ENCODE measurements around the gene SLC33A1. TPM values are rescaled to one million over a fixed set of nuclear protein-coding genes. Genes with fewer than 3 reads are reported as not detected.

SLC33A1 gene
- total and polyA plus RNA-seq, 10 of the 15 experiments (the other 5 are each of a cell fraction or from before 2014, with no cell fraction given) = 6.4 to 25.2 (median 19.8) TPM

DNA sequence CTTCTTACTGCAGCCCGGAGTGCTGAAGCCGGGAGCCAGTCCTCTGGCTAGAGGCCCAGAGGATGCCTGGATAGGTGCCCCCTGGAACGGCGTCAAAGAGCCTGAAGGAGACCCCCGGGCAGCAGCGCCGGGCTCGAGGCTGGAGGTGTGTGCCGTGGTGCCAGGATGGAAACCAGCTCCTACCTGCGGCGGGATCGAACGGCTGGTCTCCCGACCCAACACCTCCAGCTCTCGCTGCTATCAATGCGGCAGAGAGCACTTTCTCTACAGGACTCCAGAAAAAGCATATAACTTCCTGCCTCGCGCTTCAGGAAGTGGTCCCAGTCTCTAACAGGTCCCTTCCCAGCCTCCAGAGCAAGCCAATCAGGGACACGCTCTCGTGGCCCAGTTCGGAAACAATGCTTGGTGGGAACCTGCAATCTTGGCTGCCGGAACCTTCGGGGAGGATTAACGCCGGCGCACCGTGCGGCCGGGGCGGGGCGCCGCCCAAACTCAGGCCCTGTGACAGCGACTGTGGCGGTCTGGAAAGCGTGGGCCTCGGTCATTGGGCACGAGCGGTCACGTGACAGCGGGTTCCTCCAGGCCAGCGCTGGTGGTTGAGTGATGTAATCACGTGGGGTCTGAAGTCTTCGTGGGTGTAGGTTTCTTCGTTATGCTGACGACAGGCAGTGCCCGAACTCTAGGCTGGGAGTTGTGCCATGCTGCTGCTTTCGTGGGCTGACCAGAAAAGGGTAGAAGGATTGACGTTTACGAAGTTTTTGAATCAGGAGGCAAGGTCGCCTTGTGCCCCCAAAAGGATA is at the start of gene SLC33A1 (continued):
- TF ChIP-seq, protein P1, sequence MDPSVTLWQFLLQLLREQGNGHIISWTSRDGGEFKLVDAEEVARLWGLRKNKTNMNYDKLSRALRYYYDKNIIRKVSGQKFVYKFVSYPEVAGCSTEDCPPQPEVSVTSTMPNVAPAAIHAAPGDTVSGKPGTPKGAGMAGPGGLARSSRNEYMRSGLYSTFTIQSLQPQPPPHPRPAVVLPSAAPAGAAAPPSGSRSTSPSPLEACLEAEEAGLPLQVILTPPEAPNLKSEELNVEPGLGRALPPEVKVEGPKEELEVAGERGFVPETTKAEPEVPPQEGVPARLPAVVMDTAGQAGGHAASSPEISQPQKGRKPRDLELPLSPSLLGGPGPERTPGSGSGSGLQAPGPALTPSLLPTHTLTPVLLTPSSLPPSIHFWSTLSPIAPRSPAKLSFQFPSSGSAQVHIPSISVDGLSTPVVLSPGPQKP (IDR thresholded peaks at IDR 0.05; ENCODE audit: low read depth, low read length) = peak; percentile 96
- TF ChIP-seq RB1 (IDR thresholded peaks at IDR 0.05; ENCODE audit: borderline replicate concordance) = peak; percentile 89; the same call in 1 of the 2 replicates
- peak; percentile 99; the same call in 1 of the 2 replicates for TF ChIP-seq WRNIP1 (IDR thresholded peaks at IDR 0.05; ENCODE audit: borderline replicate concordance, low read depth, low read length)
- TF ChIP-seq IRF4 (IDR thresholded peaks at IDR 0.05; ENCODE audit: low read depth, low read length) = peak; percentile 88
- TF ChIP-seq BMI1 (IDR thresholded peaks at IDR 0.05; ENCODE audit: borderline replicate concordance) = no peak
- peak; percentile 93 for TF ChIP-seq PML (IDR thresholded peaks at IDR 0.05; ENCODE audit: low read length)
- peak; percentile 76 for TF ChIP-seq TAF1 (IDR thresholded peaks at IDR 0.05; ENCODE audit: borderline replicate concordance, low read depth, low read length)
- no peak for TF ChIP-seq CEBPB (IDR thresholded peaks at IDR 0.05; ENCODE audit: borderline replicate concordance in 1 of 2, low read depth in 2 of 2, low read length in 2 of 2)
- TF ChIP-seq, protein P2, sequence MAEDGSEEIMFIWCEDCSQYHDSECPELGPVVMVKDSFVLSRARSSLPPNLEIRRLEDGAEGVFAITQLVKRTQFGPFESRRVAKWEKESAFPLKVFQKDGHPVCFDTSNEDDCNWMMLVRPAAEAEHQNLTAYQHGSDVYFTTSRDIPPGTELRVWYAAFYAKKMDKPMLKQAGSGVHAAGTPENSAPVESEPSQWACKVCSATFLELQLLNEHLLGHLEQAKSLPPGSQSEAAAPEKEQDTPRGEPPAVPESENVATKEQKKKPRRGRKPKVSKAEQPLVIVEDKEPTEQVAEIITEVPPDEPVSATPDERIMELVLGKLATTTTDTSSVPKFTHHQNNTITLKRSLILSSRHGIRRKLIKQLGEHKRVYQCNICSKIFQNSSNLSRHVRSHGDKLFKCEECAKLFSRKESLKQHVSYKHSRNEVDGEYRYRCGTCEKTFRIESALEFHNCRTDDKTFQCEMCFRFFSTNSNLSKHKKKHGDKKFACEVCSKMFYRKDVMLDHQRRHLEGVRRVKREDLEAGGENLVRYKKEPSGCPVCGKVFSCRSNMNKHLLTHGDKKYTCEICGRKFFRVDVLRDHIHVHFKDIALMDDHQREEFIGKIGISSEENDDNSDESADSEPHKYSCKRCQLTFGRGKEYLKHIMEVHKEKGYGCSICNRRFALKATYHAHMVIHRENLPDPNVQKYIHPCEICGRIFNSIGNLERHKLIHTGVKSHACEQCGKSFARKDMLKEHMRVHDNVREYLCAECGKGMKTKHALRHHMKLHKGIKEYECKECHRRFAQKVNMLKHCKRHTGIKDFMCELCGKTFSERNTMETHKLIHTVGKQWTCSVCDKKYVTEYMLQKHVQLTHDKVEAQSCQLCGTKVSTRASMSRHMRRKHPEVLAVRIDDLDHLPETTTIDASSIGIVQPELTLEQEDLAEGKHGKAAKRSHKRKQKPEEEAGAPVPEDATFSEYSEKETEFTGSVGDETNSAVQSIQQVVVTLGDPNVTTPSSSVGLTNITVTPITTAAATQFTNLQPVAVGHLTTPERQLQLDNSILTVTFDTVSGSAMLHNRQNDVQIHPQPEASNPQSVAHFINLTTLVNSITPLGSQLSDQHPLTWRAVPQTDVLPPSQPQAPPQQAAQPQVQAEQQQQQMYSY (CRISPR knock-in tag; IDR thresholded peaks at IDR 0.05) = peak; percentile 94
- TF ChIP-seq, protein P3, sequence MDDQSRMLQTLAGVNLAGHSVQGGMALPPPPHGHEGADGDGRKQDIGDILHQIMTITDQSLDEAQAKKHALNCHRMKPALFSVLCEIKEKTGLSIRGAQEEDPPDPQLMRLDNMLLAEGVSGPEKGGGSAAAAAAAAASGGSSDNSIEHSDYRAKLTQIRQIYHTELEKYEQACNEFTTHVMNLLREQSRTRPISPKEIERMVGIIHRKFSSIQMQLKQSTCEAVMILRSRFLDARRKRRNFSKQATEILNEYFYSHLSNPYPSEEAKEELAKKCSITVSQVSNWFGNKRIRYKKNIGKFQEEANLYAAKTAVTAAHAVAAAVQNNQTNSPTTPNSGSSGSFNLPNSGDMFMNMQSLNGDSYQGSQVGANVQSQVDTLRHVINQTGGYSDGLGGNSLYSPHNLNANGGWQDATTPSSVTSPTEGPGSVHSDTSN (IDR thresholded peaks at IDR 0.05; ENCODE audit: insufficient replicate concordance, low read depth, low read length) = no peak
- TF ChIP-seq ZBED1 (IDR thresholded peaks at IDR 0.05; ENCODE audit: borderline replicate concordance) = no peak; the same call in 1 of the 2 replicates
- TF ChIP-seq RAD51 (IDR thresholded peaks at IDR 0.05) = peak; percentile 100
- TF ChIP-seq ASH2L (IDR thresholded peaks at IDR 0.05; ENCODE audit: borderline replicate concordance, low read depth) = no peak
- TF ChIP-seq, protein P4, sequence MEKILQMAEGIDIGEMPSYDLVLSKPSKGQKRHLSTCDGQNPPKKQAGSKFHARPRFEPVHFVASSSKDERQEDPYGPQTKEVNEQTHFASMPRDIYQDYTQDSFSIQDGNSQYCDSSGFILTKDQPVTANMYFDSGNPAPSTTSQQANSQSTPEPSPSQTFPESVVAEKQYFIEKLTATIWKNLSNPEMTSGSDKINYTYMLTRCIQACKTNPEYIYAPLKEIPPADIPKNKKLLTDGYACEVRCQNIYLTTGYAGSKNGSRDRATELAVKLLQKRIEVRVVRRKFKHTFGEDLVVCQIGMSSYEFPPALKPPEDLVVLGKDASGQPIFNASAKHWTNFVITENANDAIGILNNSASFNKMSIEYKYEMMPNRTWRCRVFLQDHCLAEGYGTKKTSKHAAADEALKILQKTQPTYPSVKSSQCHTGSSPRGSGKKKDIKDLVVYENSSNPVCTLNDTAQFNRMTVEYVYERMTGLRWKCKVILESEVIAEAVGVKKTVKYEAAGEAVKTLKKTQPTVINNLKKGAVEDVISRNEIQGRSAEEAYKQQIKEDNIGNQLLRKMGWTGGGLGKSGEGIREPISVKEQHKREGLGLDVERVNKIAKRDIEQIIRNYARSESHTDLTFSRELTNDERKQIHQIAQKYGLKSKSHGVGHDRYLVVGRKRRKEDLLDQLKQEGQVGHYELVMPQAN (conservative IDR thresholded peaks at IDR 0.05) = peak; percentile 55; the same call in 1 of the 2 replicates
- TF ChIP-seq, protein P5, sequence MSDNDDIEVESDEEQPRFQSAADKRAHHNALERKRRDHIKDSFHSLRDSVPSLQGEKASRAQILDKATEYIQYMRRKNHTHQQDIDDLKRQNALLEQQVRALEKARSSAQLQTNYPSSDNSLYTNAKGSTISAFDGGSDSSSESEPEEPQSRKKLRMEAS (IDR thresholded peaks at IDR 0.05; ENCODE audit: low read depth, low read length) = peak; percentile 99
- TF ChIP-seq EZH2 (IDR thresholded peaks at IDR 0.05; ENCODE audit: borderline replicate concordance, control insufficient read depth, low read depth, low read length) = no peak
- TF ChIP-seq KLF5 (IDR thresholded peaks at IDR 0.05; ENCODE audit: partially characterized antibody) = peak; percentile 86
- no peak for TF ChIP-seq SUPT20H (IDR thresholded peaks at IDR 0.05; ENCODE audit: borderline replicate concordance, control insufficient read depth, low read depth, low read length)

Data from GM12878 (cell line).